ENCODE data around the gene GPHA2.

GPHA2 gene

GRCh38 chr11:64910451-64911093, 25.1 kb downstream of the GPHA2 start:
- no peaks in the 10 kb centered on the region for H3K9me3 ChIP-seq (ENCODE audit: low read depth, low read length)
- no peak for DNase-seq (ENCODE audit: low read depth, low spot score)
- no peaks in the 10 kb centered on the region; the same call in 1 of the 2 replicates for H3K36me3 ChIP-seq (ENCODE audit: insufficient read depth, low read length)
- no peak overlapping the region for H3K4me3 ChIP-seq
- TF ChIP-seq FOXP2 (optimal IDR thresholded peaks at IDR 0.05; ENCODE audit: control extremely low read depth, extremely low read length, insufficient read depth) (no peak), EZH2 (IDR thresholded peaks at IDR 0.05) (no peak), POLR2AphosphoS5 (IDR thresholded peaks at IDR 0.05; ENCODE audit: borderline replicate concordance, low read depth, low read length) (no peak)
- no peak overlapping the region for H3K27ac ChIP-seq
- H3K9ac ChIP-seq (ENCODE audit: insufficient read length): no peak overlapping the region

GRCh38 chr11:64909653-64910343, 25.9 kb downstream of the GPHA2 start:
- Histone ChIP-seq H3K4me3 (no peak overlapping the region), H3K27ac (no peak overlapping the region), H3K9ac (ENCODE audit: insufficient read length) (no peak overlapping the region), H3K36me3 (ENCODE audit: insufficient read depth, low read length) (peaks cover 4% of the 10 kb centered on the region), H3K9me3 (ENCODE audit: low read depth, low read length) (no peaks in the 10 kb centered on the region)
- DNase-seq (ENCODE audit: low read depth, low spot score): no peak
- TF ChIP-seq FOXP2 (optimal IDR thresholded peaks at IDR 0.05; ENCODE audit: control extremely low read depth, extremely low read length, insufficient read depth) (no peak), EZH2 (IDR thresholded peaks at IDR 0.05) (no peak), POLR2AphosphoS5 (IDR thresholded peaks at IDR 0.05; ENCODE audit: borderline replicate concordance, low read depth, low read length) (no peak)

- Histone ChIP-seq H3K36me3 (ENCODE audit: insufficient read depth, low read length) (peaks cover 4% of the 10 kb centered on the region), H3K9me3 (ENCODE audit: low read depth, low read length) (no peaks in the 10 kb centered on the region), H3K9ac (ENCODE audit: insufficient read length) (no peak overlapping the region), H3K27ac (no peak overlapping the region), H3K4me3 (no peak overlapping the region)
- TF ChIP-seq POLR2AphosphoS5 (IDR thresholded peaks at IDR 0.05; ENCODE audit: borderline replicate concordance, low read depth, low read length) (no peak), EZH2 (IDR thresholded peaks at IDR 0.05) (no peak), FOXP2 (optimal IDR thresholded peaks at IDR 0.05; ENCODE audit: control extremely low read depth, extremely low read length, insufficient read depth) (no peak)
- DNase-seq (ENCODE audit: low read depth, low spot score): no peak
These were observed 26.9 kb downstream of the GPHA2 start for GRCh38 chr11:64908766-64909165.

- TF ChIP-seq FOXP2 (optimal IDR thresholded peaks at IDR 0.05; ENCODE audit: control extremely low read depth, extremely low read length, insufficient read depth) (no peak), EZH2 (IDR thresholded peaks at IDR 0.05) (no peak), POLR2AphosphoS5 (IDR thresholded peaks at IDR 0.05; ENCODE audit: borderline replicate concordance, low read depth, low read length) (no peak)
- Histone ChIP-seq H3K9ac (ENCODE audit: insufficient read length) (no peak overlapping the region), H3K4me3 (no peak overlapping the region), H3K27ac (no peak overlapping the region), H3K36me3 (ENCODE audit: insufficient read depth, low read length) (peaks cover 4% of the 10 kb centered on the region), H3K9me3 (ENCODE audit: low read depth, low read length) (no peaks in the 10 kb centered on the region)
- no peak for DNase-seq (ENCODE audit: low read depth, low spot score)
These were observed 29.4 kb downstream of the GPHA2 start for GRCh38 chr11:64906314-64906635.

- no peak for TF ChIP-seq POLR2AphosphoS5 (IDR thresholded peaks at IDR 0.05; ENCODE audit: borderline replicate concordance, low read depth, low read length)
- no peak overlapping the region for H3K27ac ChIP-seq
- H3K4me3 ChIP-seq: no peak overlapping the region
- H3K36me3 ChIP-seq (ENCODE audit: insufficient read depth, low read length): peaks cover 4% of the 10 kb centered on the region
- H3K9ac ChIP-seq (ENCODE audit: insufficient read length): no peak overlapping the region
- H3K9me3 ChIP-seq (ENCODE audit: low read depth, low read length): no peaks in the 10 kb centered on the region
- DNase-seq (ENCODE audit: low read depth, low spot score): no peak
These were observed 30.0 kb downstream of the GPHA2 start for GRCh38 chr11:64905516-64906313.

- Histone ChIP-seq H3K27ac (no peak overlapping the region), H3K36me3 (ENCODE audit: insufficient read depth, low read length) (peaks cover 4% of the 10 kb centered on the region), H3K9me3 (ENCODE audit: low read depth, low read length) (no peaks in the 10 kb centered on the region), H3K4me3 (no peak overlapping the region), H3K9ac (ENCODE audit: insufficient read length) (no peak overlapping the region)
- no peak for TF ChIP-seq POLR2AphosphoS5 (IDR thresholded peaks at IDR 0.05; ENCODE audit: borderline replicate concordance, low read depth, low read length)
- no peak for DNase-seq (ENCODE audit: low read depth, low spot score)
These were observed 32.3 kb downstream of the GPHA2 start for GRCh38 chr11:64903291-64903833.

GRCh38 chr11:64902102-64902900, 33.4 kb downstream of the GPHA2 start:
- Histone ChIP-seq H3K9ac (ENCODE audit: insufficient read length) (no peak overlapping the region), H3K36me3 (ENCODE audit: insufficient read depth, low read length) (peaks cover 4% of the 10 kb centered on the region), H3K27ac (no peak overlapping the region), H3K9me3 (ENCODE audit: low read depth, low read length) (no peaks in the 10 kb centered on the region), H3K4me3 (no peak overlapping the region)
- TF ChIP-seq POLR2AphosphoS5 (IDR thresholded peaks at IDR 0.05; ENCODE audit: borderline replicate concordance, low read depth, low read length) (no peak), FOXP2 (optimal IDR thresholded peaks at IDR 0.05; ENCODE audit: control extremely low read depth, extremely low read length, insufficient read depth) (no peak), EZH2 (IDR thresholded peaks at IDR 0.05) (no peak)
- DNase-seq (ENCODE audit: low read depth, low spot score): no peak

- Histone ChIP-seq H3K4me3 (no peak overlapping the region), H3K9ac (ENCODE audit: insufficient read length) (no peak overlapping the region), H3K36me3 (ENCODE audit: insufficient read depth, low read length) (peaks cover 4% of the 10 kb centered on the region), H3K9me3 (ENCODE audit: low read depth, low read length) (no peaks in the 10 kb centered on the region), H3K27ac (no peak overlapping the region)
- TF ChIP-seq EZH2 (IDR thresholded peaks at IDR 0.05) (no peak), POLR2AphosphoS5 (IDR thresholded peaks at IDR 0.05; ENCODE audit: borderline replicate concordance, low read depth, low read length) (no peak), FOXP2 (optimal IDR thresholded peaks at IDR 0.05; ENCODE audit: control extremely low read depth, extremely low read length, insufficient read depth) (no peak)
- DNase-seq (ENCODE audit: low read depth, low spot score): no peak
These were observed 34.9 kb downstream of the GPHA2 start for GRCh38 chr11:64900774-64901173.
